ENCODE data around the gene JAG1. TPM values are rescaled to one million over a fixed set of nuclear protein-coding genes. Genes with fewer than 3 reads are reported as not detected.

Gene JAG1
- total RNA-seq, 1 donor from 2014 or later = 20.5 TPM

DNA sequence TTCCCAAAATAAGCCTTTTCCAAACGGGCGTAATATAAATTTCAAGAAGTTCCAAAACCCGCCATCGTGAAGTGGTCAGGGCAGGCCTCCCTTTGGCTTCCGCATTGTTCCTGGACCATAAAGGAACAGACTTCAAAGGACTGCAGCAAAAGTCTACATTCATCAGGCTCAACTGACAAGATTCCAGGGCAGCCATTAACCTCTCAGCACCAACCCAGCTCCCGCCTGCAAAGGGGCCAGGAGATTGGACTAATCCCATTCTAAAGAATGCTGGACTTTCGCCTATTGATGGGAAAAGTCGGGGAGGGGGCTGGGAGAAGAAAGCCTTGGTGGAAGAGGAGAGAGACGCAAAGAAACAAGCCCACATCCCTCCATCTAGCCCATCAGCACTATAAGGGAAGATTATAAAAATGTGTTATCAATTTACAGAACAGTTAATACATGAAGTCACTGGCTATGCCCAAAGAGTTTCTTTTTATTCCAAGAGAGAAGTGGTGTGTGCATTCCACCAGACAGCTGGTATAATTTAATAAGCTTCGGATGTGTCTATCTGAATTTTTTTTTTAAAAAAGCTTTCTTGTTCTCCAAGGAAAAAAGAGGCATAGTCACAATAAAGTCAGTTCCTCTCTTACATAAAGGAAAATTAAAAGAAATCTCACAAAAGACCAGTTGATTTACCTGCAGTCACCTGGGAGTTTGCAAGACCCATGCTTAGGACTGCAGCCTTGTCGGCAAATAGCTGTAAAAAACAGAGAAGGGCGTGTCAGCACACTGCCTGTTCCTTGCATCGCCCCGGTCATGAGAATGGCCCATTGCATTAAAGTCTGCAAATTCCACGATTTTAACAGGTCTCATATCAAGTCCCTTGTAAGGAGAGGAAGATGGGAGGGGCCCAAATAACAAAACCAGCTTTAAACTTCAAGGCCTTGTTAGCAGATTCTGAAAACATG lies 17.8 kb downstream of the JAG1 start:
- TF ChIP-seq, protein P1, sequence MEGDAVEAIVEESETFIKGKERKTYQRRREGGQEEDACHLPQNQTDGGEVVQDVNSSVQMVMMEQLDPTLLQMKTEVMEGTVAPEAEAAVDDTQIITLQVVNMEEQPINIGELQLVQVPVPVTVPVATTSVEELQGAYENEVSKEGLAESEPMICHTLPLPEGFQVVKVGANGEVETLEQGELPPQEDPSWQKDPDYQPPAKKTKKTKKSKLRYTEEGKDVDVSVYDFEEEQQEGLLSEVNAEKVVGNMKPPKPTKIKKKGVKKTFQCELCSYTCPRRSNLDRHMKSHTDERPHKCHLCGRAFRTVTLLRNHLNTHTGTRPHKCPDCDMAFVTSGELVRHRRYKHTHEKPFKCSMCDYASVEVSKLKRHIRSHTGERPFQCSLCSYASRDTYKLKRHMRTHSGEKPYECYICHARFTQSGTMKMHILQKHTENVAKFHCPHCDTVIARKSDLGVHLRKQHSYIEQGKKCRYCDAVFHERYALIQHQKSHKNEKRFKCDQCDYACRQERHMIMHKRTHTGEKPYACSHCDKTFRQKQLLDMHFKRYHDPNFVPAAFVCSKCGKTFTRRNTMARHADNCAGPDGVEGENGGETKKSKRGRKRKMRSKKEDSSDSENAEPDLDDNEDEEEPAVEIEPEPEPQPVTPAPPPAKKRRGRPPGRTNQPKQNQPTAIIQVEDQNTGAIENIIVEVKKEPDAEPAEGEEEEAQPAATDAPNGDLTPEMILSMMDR (IDR thresholded peaks at IDR 0.05; ENCODE audit: borderline replicate concordance) = no peak
- peaks cover 100% of the 10 kb centered on the region for H3K4me1 ChIP-seq
- peaks cover 64% of the 10 kb centered on the region for H3K36me3 ChIP-seq
- H3K27ac ChIP-seq (replicated peaks) = peak overlapping the region; percentile 71
- no peaks in the 10 kb centered on the region for H3K9me3 ChIP-seq (replicated peaks)
- intact Hi-C loops (cut with micrococcal nuclease) = no loop called here
- no peaks in the 10 kb centered on the region for H3K27me3 ChIP-seq (ENCODE audit: low read depth)
- DNase-seq = no peak
- no peak overlapping the region for H3K4me3 ChIP-seq

DNA sequence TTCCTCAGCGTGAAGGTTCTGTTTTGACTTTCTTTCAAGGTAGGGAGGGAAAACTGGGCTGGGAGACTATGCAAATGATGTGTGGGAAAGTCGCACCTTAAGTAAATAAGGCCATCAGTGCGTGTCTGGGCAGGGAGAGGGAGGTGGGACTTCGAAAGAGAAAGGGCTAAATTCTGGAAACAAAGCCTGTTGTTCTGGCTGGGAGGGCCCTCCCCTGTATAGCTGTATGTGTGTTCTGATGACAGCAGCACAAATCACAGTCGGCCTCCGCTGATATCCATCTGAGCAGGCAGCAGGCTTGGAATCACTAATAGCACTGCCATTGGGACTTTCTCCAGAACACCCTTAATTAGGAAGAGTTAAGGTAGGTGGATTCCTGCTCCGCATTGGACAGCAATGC lies 19.2 kb downstream of the JAG1 start:
- Histone ChIP-seq H3K4me1 (peaks cover 100% of the 10 kb centered on the region), H3K9me3 (replicated peaks) (no peaks in the 10 kb centered on the region), H3K4me3 (peak overlapping the region; percentile 43), H3K27ac (replicated peaks) (peak overlapping the region; percentile 71), H3K36me3 (peaks cover 71% of the 10 kb centered on the region), H3K27me3 (ENCODE audit: low read depth) (no peaks in the 10 kb centered on the region)
- no peak for DNase-seq
- TF ChIP-seq, protein P1 (IDR thresholded peaks at IDR 0.05; ENCODE audit: borderline replicate concordance) = no peak
- intact Hi-C loops (cut with micrococcal nuclease) = no loop called here

DNA sequence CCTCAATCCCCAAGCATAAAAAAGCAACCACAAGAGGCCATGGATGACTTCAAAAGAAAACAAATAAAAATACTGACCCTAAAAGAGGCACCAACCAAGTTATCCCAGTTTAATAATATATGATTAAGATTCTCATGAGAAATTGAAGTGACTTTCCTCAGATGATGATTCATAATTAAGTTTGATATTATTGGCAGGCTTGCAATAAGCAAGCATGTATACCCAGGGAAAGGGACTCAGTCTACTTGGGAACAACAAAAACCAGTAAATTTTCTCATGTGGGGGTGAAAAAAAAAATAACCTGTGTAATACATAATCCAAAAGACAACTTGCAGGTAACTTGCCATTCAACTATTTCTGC lies 19.6 kb downstream of the JAG1 start:
- intact Hi-C loops (cut with micrococcal nuclease) = no loop called here
- Histone ChIP-seq H3K36me3 (peaks cover 74% of the 10 kb centered on the region), H3K9me3 (replicated peaks) (no peaks in the 10 kb centered on the region), H3K27ac (replicated peaks) (peak overlapping the region; percentile 71), H3K27me3 (ENCODE audit: low read depth) (no peaks in the 10 kb centered on the region), H3K4me1 (peaks cover 100% of the 10 kb centered on the region), H3K4me3 (peak overlapping the region; percentile 43)
- no peak for DNase-seq
- TF ChIP-seq, protein P1 (IDR thresholded peaks at IDR 0.05; ENCODE audit: borderline replicate concordance) = no peak

DNA sequence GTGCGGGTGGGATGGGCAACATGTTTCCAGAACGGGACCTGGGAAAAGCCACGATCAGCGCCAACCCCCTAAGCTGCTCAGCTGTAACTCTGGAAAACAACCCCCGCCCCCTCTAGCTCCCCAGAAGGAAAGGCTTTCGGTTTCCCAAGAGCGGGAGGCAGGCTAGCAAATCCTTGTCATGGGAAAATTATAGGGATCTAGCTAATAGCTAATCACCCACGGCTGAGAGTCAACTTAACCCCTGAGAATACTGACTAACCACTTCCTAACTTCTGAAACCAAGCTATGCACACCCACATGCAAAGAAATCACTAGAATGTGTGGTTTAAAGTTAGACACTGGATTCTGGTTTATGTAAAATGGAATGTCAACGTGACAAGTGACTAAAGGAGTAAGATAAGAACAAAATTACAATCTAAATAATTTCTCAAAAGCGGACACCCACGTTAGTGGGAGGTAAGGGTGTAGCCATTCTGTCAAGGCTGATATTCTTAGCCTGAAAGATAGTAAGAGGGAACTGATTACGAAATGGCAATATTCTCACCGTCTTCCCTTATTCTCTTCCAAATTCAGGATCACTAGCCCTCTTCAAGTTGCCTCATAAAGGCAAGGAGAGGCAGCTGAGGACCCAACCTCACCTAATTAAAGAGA lies 20.1 kb downstream of the JAG1 start:
- H3K4me3 ChIP-seq = peak overlapping the region; percentile 43
- no peaks in the 10 kb centered on the region for H3K9me3 ChIP-seq (replicated peaks)
- H3K27ac ChIP-seq (replicated peaks) = peak overlapping the region; percentile 71
- peaks cover 98% of the 10 kb centered on the region for H3K4me1 ChIP-seq
- no peak for DNase-seq
- TF ChIP-seq, protein P1 (IDR thresholded peaks at IDR 0.05; ENCODE audit: borderline replicate concordance) = no peak
- no peaks in the 10 kb centered on the region for H3K27me3 ChIP-seq (ENCODE audit: low read depth)
- intact Hi-C loops (cut with micrococcal nuclease) = no loop called here
- peaks cover 74% of the 10 kb centered on the region for H3K36me3 ChIP-seq

DNA sequence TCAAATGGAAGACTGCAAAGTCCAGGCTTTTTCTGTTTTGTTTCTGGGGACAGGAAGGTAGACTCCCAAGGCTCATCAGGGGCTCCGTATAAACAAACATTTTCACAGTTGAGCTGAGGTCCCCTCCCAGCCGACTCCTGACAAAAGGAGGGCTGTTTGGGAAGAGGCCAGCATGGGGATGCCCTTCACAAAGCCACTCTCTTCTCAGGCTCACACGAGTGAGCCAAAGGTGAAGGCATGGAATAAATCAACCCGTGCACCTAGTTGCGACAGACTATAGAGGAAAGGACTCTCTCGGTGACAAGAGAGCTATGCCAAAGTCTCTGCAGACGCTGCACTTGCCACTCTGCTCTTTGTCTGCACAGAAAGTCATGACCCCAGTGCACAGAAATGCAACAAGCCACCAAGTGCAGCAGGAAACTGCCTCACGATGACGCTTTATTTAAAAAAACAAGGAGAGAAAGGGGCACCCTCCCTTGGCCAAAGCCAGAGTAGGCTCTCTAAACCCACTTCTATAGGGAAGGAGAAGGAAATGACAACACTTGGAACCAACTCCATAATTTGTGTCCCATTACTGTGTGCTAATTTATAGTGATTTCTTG lies 21.0 kb downstream of the JAG1 start:
- no peak for DNase-seq
- H3K27ac ChIP-seq (replicated peaks) = peak overlapping the region; percentile 71
- no peaks in the 10 kb centered on the region for H3K27me3 ChIP-seq (ENCODE audit: low read depth)
- H3K4me1 ChIP-seq = peaks cover 92% of the 10 kb centered on the region
- no peaks in the 10 kb centered on the region for H3K9me3 ChIP-seq (replicated peaks)
- intact Hi-C loops (cut with micrococcal nuclease) = no loop called here
- peaks cover 74% of the 10 kb centered on the region for H3K36me3 ChIP-seq
- TF ChIP-seq, protein P1 (IDR thresholded peaks at IDR 0.05; ENCODE audit: borderline replicate concordance) = no peak
- peak overlapping the region; percentile 43 for H3K4me3 ChIP-seq
